H1 (cell line): ENCODE data around the gene LRBA. TPM values are rescaled to one million over a fixed set of nuclear protein-coding genes. Genes with fewer than 3 reads are reported as not detected.

Source experiments
- ASH2L ChIP-seq: fragments of 200-600, 300-600 bp; sonication (generic); IDR thresholded peaks from one replicate; pipeline ENCODE4 v1.7.1; 2017; ENCODE audit warnings: low read length
- CHD1 ChIP-seq: IDR thresholded peaks from 2 replicates; pipeline ENCODE4 v1.6.1; 2012; ENCODE audit warnings: low read depth, low read length, improper control_type of control experiment
- CHD7 ChIP-seq: fragments of 300-600 bp; sonication (generic); IDR thresholded peaks from 2 replicates; pipeline ENCODE4 v1.7.1; 2012; ENCODE audit warnings: low read length, moderate library complexity, mild to moderate bottlenecking, inconsistent platforms; ENCODE audit not compliant: insufficient replicate concordance
- JUND ChIP-seq: IDR thresholded peaks from 2 replicates; pipeline ENCODE4 v1.6.1; 2011; ENCODE audit warnings: mild to moderate bottlenecking, improper control_type of control experiment, low read length
- POLR2AphosphoS5 ChIP-seq: IDR thresholded peaks from 2 replicates; pipeline ENCODE4 v1.6.1; 2011; ENCODE audit warnings: low read depth, low read length
- RBBP5 ChIP-seq: IDR thresholded peaks from 2 replicates; pipeline ENCODE4 v1.7.1; 2012; ENCODE audit warnings: low read depth, mild to moderate bottlenecking, inconsistent platforms, low read length, moderate library complexity, borderline replicate concordance
- SAP30 ChIP-seq: fragments of 300-600 bp; sonication (generic); IDR thresholded peaks from 2 replicates; pipeline ENCODE4 v1.7.1; 2012; ENCODE audit warnings: low read length, moderate library complexity, mild to moderate bottlenecking, inconsistent platforms; ENCODE audit not compliant: insufficient read depth, insufficient replicate concordance
- SP2 ChIP-seq: IDR thresholded peaks from 2 replicates; pipeline ENCODE4 v1.6.1; 2012; ENCODE audit warnings: mild to moderate bottlenecking, low read length, inconsistent platforms
- ZNF274 ChIP-seq: IDR thresholded peaks from 2 replicates; pipeline ENCODE4 v1.7.0; 2012; ENCODE audit warnings: low read length, borderline replicate concordance; ENCODE audit errors: extremely low read depth
- polyA plus RNA-seq, 7 experiments: library from polyadenylated mRNA; depleted of rRNA in 3 of 7; stranded (reverse) in 5 of 7; unstranded in 2 of 7; fragments of >200 nt in 5 of 7; fragments of 200-250 nt in 2 of 7; gene quantifications; 1 replicate in 5 of 7; 2 replicates in 1 of 7; 4 replicates in 1 of 7; pipeline versions ENCODE4 v1.2.1 to v1.2.3, GENCODE V29; 2011 to 2013; ENCODE audit warnings: missing spikeins in 2 of 7, mixed read lengths in 2 of 7
- total RNA-seq: library from RNA; stranded (reverse); fragmentation: NEBNext Ultra II Directional; extraction: Animal tissue kit (Norgen Biotek cat#: 25700); gene quantifications from 2 replicates; pipeline ENCODE4 v1.2.1, GENCODE V29; 2021
- TF ChIP-seq, protein P1 (sequence below): IDR thresholded peaks from 2 replicates; pipeline ENCODE4 v1.6.1; 2012; ENCODE audit warnings: low read length, inconsistent platforms

LRBA gene
- total and polyA plus RNA-seq, 2 of the 8 experiments (the other 6 are each of a cell fraction or from before 2014, with no cell fraction given): 54.6 to 83.2 TPM

DNA sequence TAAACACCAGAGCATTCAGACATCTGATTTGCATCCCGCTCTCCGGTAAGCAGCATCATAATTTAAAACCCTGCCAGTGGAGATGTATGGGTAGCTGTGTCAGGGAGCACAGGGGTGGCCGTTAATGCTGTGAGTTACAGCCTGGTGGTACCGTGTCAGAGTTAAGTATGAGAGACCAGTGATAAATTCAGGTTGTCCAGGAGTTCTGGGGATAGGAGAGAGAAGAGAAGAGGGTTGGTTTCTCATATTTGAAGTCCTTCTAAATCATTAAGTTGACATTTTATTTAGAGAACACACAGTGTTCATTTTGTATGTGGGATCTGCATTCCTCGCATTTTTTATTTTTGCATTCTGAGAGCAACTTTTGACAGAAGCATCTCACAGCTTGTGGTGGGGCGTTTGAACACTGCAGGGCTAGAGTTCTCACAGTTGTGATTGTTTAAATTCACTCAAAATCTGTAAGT, 779.2 kb downstream of the LRBA start (continued):
- TF ChIP-seq CHD7 (no peak), POLR2AphosphoS5 (no peak), ZNF274 (no peak), ASH2L (no peak), SP2 (no peak), CHD1 (no peak), RBBP5 (no peak), SAP30 (no peak), JUND (no peak)
- TF ChIP-seq, protein P1, sequence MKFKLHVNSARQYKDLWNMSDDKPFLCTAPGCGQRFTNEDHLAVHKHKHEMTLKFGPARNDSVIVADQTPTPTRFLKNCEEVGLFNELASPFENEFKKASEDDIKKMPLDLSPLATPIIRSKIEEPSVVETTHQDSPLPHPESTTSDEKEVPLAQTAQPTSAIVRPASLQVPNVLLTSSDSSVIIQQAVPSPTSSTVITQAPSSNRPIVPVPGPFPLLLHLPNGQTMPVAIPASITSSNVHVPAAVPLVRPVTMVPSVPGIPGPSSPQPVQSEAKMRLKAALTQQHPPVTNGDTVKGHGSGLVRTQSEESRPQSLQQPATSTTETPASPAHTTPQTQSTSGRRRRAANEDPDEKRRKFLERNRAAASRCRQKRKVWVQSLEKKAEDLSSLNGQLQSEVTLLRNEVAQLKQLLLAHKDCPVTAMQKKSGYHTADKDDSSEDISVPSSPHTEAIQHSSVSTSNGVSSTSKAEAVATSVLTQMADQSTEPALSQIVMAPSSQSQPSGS: no peak
